ENCODE data around the gene CHCHD1. TPM values are rescaled to one million over a fixed set of nuclear protein-coding genes. Genes with fewer than 3 reads are reported as not detected.

CHCHD1 gene
- polyA plus RNA-seq, 4 donors: 53.4 to 87.0 (median 79.4) TPM

DNA sequence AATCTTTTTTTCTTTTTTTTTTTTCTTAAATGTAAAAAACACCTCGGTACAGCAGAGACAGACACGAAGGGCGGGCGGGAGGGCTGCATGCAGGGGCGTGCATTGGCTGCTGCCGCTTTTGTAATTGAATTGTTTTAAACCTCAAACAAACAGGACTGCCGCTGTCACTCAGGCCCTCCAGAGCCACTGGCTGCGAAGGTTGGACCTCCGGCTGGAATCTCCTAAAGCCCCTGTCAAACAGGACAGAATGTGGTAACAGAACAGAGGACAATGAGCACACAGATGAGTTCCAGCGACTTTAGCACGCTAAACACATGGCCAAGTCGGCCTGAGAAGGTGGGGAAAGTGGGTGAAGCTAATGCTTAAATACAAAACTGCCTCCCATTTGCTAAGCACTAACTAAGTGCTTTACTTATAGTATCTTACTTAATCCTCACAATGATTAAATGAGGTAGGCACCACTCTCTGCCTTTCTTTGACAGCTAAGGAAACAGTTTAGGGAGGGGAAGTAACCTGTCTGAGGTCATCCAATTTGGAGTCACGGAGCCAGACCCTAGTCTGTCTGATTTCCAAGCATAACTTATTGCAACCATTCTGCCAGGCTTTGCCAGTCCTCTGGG is 32.5 kb downstream of the CHCHD1 start:
- Histone ChIP-seq H3K4me3 (ENCODE audit: low read depth in 1 of 3, low read length in 3 of 3) (no peak overlapping the region), H3K9me3 (ENCODE audit: control insufficient read depth in 2 of 2, insufficient read depth in 1 of 2, low read depth in 1 of 2, low read length in 1 of 2) (no peaks in the 10 kb centered on the region), H3K27ac (ENCODE audit: low read depth in 1 of 3, low read length in 2 of 3) (no peak overlapping the region), H3K4me1 (ENCODE audit: control insufficient read depth in 3 of 3, insufficient read depth in 2 of 3, low read depth in 1 of 3, low read length in 2 of 3) (peaks cover 0 to 4% (median 3%) of the 10 kb centered on the region in 3 donors), H3K27me3 (ENCODE audit: control insufficient read depth in 3 of 3, insufficient read depth in 3 of 3, low read length in 3 of 3) (no peaks in the 10 kb centered on the region), H3K36me3 (ENCODE audit: control insufficient read depth in 3 of 3, insufficient read depth in 2 of 3, low read depth in 1 of 3, low read length in 3 of 3) (peaks cover 4 to 59% (median 13%) of the 10 kb centered on the region in 3 donors)
- DNase-seq: no peak
- FAIRE-seq: no peak
- 87 to 90% (median 90%) methylated on average over 13 of the region's 13 CpGs for WGBS, 3 donors

DNA sequence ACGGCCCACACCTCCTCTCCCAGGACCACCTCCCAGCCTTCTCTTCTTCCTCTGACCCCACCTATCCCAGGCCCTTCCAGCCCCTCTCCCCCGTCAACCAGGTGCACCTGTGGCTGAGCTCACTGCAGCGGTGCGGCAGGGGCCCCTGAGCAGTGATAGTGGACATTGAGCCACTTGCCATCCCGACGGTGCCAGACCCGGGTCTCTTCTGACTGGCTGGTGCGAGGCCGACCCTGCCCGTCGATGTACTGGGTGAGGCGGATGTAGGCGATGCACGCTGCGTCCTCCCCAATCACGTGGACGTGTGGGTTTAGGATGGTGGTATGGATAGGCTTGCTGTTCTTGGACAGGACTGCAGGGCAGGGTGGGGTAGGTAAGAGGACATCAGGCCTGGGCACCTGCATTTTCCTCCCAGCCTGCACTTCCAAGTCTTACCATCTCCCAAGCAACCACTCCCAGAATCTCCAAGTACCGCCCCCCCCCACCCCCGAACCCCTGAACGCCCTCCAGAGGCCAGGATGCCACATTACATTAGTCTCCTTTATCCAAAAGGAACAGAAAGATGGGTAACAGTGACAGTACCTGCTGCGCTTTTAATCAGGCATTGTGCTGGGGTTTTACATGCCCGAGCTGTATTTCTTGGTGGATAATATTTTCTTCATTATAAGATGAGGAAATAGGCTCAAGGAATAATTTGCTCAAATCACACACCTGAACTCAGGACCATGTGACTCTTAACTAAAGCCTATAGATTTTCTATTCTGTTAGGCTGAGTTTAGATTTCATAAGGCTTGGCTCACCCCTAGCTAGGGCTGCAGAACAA is 33.3 kb downstream of the CHCHD1 start:
- Histone ChIP-seq H3K36me3 (ENCODE audit: control insufficient read depth in 3 of 3, insufficient read depth in 2 of 3, low read depth in 1 of 3, low read length in 3 of 3) (peaks cover 4 to 62% (median 13%) of the 10 kb centered on the region in 3 donors), H3K4me3 (ENCODE audit: low read depth in 1 of 3, low read length in 3 of 3) (no peak overlapping the region)

DNA sequence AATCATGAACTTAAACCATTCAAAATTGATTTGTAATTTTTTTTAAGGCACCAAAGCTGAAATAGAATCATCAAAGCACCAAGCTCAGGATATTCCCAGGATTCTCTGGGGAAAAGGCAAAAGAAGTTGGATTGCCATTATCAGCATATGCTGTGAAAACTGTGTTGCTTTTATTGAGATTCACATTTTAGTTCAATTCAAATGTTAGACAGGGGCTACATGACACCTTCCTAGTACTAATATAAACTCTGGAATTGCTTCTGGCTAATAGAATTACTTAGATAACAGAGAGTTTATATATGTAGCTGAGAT is 33.8 kb downstream of the CHCHD1 start:
- FAIRE-seq (no peak), DNase-seq (no peak)
- H3K4me3 ChIP-seq (ENCODE audit: low read depth in 1 of 3, low read length in 3 of 3): no peak overlapping the region
- H3K9me3 ChIP-seq (ENCODE audit: control insufficient read depth in 2 of 2, insufficient read depth in 1 of 2, low read depth in 1 of 2, low read length in 1 of 2): no peaks in the 10 kb centered on the region
- peaks cover 0 to under 1% (median 0%) of the 10 kb centered on the region in 3 donors for H3K4me1 ChIP-seq (ENCODE audit: control insufficient read depth in 3 of 3, insufficient read depth in 2 of 3, low read depth in 1 of 3, low read length in 2 of 3)
- H3K27ac ChIP-seq (ENCODE audit: low read depth in 1 of 3, low read length in 2 of 3): no peak overlapping the region
- no peaks in the 10 kb centered on the region for H3K27me3 ChIP-seq (ENCODE audit: control insufficient read depth in 3 of 3, insufficient read depth in 3 of 3, low read length in 3 of 3)
- peaks cover 4 to 62% (median 13%) of the 10 kb centered on the region in 3 donors for H3K36me3 ChIP-seq (ENCODE audit: control insufficient read depth in 3 of 3, insufficient read depth in 2 of 3, low read depth in 1 of 3, low read length in 3 of 3)

More for the DNA sequence above, 33.3 kb downstream of the CHCHD1 start:
- Histone ChIP-seq H3K27me3 (ENCODE audit: control insufficient read depth in 3 of 3, insufficient read depth in 3 of 3, low read length in 3 of 3) (no peaks in the 10 kb centered on the region), H3K4me1 (ENCODE audit: control insufficient read depth in 3 of 3, insufficient read depth in 2 of 3, low read depth in 1 of 3, low read length in 2 of 3) (peaks cover 0 to 4% (median 0%) of the 10 kb centered on the region in 3 donors), H3K9me3 (ENCODE audit: control insufficient read depth in 2 of 2, insufficient read depth in 1 of 2, low read depth in 1 of 2, low read length in 1 of 2) (no peaks in the 10 kb centered on the region), H3K27ac (ENCODE audit: low read depth in 1 of 3, low read length in 2 of 3) (no peak overlapping the region)
- no peak for FAIRE-seq
- DNase-seq: peak in 1 of 2 donors; percentile 17
- 84 to 86% (median 85%) methylated on average over 21 to 22 of the region's 22 CpGs for WGBS, 3 donors

DNA sequence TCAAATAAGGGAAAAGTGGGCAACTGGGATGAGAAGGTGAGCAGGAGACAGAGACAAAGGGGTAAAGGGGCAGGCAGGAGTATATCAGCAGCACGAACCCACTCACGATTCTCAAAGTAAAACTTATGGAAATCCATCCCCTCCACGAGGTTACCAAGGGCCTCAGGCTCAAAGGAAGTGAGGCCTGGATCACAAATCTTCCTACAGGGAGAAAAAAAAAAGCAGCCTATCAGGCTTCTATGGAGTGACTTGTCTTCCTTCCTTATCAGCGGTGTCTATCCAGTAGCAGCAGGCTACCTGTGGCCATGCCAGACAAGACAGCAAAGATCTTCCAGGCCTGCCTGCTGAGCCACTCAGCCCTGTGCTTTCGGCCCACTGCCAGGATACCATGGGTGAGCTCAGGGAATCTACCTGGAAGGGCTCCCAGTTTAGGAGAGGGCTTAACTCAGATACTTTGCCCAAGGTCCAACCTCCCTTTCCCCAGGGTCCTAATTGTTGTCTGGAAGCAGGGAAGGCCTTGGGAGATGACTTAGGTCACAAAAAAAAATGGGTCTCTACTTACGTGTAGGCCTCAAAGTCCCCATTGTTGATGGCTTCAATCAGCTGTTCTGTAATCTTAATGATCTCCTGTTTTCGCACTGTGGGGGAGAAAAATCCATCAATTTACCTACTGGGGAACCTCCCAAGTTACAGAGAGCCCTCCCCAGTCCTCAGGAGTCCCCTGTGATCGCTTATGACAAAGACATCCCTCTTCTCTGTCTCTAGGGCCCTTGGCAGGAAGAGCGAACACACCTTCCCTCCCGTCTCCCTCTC is 35.3 kb downstream of the CHCHD1 start:
- peaks cover 4 to 75% (median 13%) of the 10 kb centered on the region in 3 donors for H3K36me3 ChIP-seq (ENCODE audit: control insufficient read depth in 3 of 3, insufficient read depth in 2 of 3, low read depth in 1 of 3, low read length in 3 of 3)
- WGBS, 3 donors: 88% methylated on average over 10 of the region's 10 CpGs
- H3K27me3 ChIP-seq (ENCODE audit: control insufficient read depth in 3 of 3, insufficient read depth in 3 of 3, low read length in 3 of 3): no peaks in the 10 kb centered on the region
- no peak overlapping the region for H3K4me3 ChIP-seq (ENCODE audit: low read depth in 1 of 3, low read length in 3 of 3)
- FAIRE-seq: no peak
- no peaks in the 10 kb centered on the region for H3K9me3 ChIP-seq (ENCODE audit: control insufficient read depth in 2 of 2, insufficient read depth in 1 of 2, low read depth in 1 of 2, low read length in 1 of 2)
- no peaks in the 10 kb centered on the region for H3K4me1 ChIP-seq (ENCODE audit: control insufficient read depth in 3 of 3, insufficient read depth in 2 of 3, low read depth in 1 of 3, low read length in 2 of 3)
- no peak overlapping the region for H3K27ac ChIP-seq (ENCODE audit: low read depth in 1 of 3, low read length in 2 of 3)
- no peak for DNase-seq

DNA sequence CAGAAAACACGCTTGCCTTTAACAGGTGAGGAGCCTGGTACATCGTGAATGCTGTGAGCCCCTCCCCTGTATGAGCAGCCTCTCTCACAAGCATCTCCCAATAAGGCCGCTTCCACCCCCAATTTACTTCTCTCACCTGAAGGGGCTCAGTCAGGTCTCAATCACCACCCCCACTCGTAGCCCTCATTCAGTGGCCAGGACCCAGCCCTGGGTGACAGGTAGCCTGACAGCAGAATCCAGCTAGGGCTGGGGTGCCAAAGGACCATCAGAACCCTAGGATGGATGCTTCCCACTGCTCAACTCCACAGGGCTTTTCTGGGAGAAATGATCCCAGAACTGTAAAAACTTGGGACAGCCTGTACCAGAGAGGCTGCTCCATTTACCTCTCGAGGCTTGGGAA is 36.0 kb downstream of the CHCHD1 start:
- DNase-seq (no peak), FAIRE-seq (no peak)
- Histone ChIP-seq H3K4me3 (ENCODE audit: low read depth in 1 of 3, low read length in 3 of 3) (no peak overlapping the region), H3K4me1 (ENCODE audit: control insufficient read depth in 3 of 3, insufficient read depth in 2 of 3, low read depth in 1 of 3, low read length in 2 of 3) (no peaks in the 10 kb centered on the region), H3K36me3 (ENCODE audit: control insufficient read depth in 3 of 3, insufficient read depth in 2 of 3, low read depth in 1 of 3, low read length in 3 of 3) (peaks cover 3 to 78% (median 13%) of the 10 kb centered on the region in 3 donors), H3K9me3 (ENCODE audit: control insufficient read depth in 2 of 2, insufficient read depth in 1 of 2, low read depth in 1 of 2, low read length in 1 of 2) (no peaks in the 10 kb centered on the region), H3K27me3 (ENCODE audit: control insufficient read depth in 3 of 3, insufficient read depth in 3 of 3, low read length in 3 of 3) (no peaks in the 10 kb centered on the region), H3K27ac (ENCODE audit: low read depth in 1 of 3, low read length in 2 of 3) (no peak overlapping the region)
- 93% methylated on average over 5 of the region's 5 CpGs for WGBS, 3 donors

DNA sequence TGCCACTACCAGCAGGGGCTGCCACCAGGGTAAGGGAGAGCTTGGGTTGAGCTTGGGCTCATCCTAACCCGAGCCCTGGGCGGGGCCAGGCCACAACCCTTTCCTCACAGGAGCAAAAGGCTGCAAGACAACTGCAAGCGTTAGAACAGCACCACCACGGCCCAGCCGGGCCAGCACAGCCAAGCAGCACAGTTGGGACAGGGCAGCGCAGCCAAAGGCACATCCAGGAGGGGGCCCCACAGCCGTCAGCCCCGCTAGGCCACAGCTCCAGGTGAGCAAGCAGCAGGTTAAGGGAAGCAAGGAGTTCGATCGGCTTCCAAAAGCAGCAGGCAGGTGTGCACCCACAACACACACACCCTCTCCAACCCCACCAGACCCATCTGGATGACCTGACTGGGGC is 36.6 kb downstream of the CHCHD1 start:
- no peak for FAIRE-seq
- Histone ChIP-seq H3K4me1 (ENCODE audit: control insufficient read depth in 3 of 3, insufficient read depth in 2 of 3, low read depth in 1 of 3, low read length in 2 of 3) (no peaks in the 10 kb centered on the region), H3K27ac (ENCODE audit: low read depth in 1 of 3, low read length in 2 of 3) (no peak overlapping the region), H3K4me3 (ENCODE audit: low read depth in 1 of 3, low read length in 3 of 3) (no peak overlapping the region), H3K9me3 (ENCODE audit: control insufficient read depth in 2 of 2, insufficient read depth in 1 of 2, low read depth in 1 of 2, low read length in 1 of 2) (no peaks in the 10 kb centered on the region), H3K36me3 (ENCODE audit: control insufficient read depth in 3 of 3, insufficient read depth in 2 of 3, low read depth in 1 of 3, low read length in 3 of 3) (peaks cover 6 to 78% (median 13%) of the 10 kb centered on the region in 3 donors), H3K27me3 (ENCODE audit: control insufficient read depth in 3 of 3, insufficient read depth in 3 of 3, low read length in 3 of 3) (no peaks in the 10 kb centered on the region)
- WGBS, 3 donors: 79 to 90% (median 88%) methylated on average over 10 of the region's 10 CpGs
- DNase-seq: no peak

DNA sequence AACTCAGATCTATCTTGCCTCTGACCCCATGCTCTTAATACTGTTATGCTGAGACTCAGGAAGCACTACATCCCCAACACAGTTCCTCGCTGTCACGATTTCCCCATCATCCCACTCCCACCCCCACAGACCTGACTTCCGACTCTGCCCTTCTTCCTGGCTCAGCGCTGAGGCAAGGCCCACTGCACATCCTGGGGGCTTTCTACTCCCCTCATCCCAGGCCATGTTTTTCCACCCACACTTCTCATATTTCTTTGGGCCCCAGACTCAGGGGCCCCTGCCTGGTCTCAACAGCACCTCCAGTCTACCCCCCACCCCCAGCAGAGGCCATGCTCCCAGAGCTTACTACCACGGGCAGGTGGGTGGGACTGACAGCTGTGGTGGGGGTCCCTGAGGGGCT is 37.2 kb downstream of the CHCHD1 start:
- no peak for DNase-seq
- Histone ChIP-seq H3K27ac (ENCODE audit: low read depth in 1 of 3, low read length in 2 of 3) (no peak overlapping the region), H3K36me3 (ENCODE audit: control insufficient read depth in 3 of 3, insufficient read depth in 2 of 3, low read depth in 1 of 3, low read length in 3 of 3) (peaks cover 8 to 78% (median 16%) of the 10 kb centered on the region in 3 donors), H3K4me3 (ENCODE audit: low read depth in 1 of 3, low read length in 3 of 3) (no peak overlapping the region), H3K27me3 (ENCODE audit: control insufficient read depth in 3 of 3, insufficient read depth in 3 of 3, low read length in 3 of 3) (no peaks in the 10 kb centered on the region), H3K4me1 (ENCODE audit: control insufficient read depth in 3 of 3, insufficient read depth in 2 of 3, low read depth in 1 of 3, low read length in 2 of 3) (no peaks in the 10 kb centered on the region), H3K9me3 (ENCODE audit: control insufficient read depth in 2 of 2, insufficient read depth in 1 of 2, low read depth in 1 of 2, low read length in 1 of 2) (no peaks in the 10 kb centered on the region)
- no peak for FAIRE-seq
- 63 to 65% (median 64%) methylated on average over 5 of the region's 5 CpGs for WGBS, 3 donors

DNA sequence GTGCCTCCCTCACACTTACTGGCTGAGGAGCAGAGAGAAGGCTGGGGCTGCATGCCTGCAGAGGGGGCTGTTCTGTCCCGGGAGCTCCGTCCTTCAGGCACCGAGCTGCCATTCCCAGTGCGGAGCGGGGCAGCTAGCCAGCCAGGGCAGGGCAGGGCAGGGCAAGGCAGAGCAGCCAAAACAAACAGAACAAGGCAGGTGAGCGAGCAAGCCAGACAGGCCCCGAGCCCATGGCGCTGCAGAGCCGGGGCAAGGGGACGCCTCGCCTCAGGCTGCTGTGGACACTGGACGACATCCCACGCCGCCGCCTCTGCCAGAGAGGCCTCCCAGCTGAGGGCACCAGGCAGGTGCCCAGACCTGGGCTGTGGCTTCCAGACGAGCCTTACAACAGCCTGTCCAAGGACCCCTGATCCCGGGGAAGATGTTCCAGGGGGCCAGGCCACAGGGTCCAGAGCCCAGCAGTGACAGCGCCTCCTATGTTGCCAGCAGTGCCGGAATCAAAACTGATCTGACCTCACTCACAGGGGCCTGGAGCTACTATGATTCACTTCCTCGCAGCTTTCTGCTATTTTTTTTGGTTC is 37.8 kb downstream of the CHCHD1 start:
- H3K4me1 ChIP-seq (ENCODE audit: control insufficient read depth in 3 of 3, insufficient read depth in 2 of 3, low read depth in 1 of 3, low read length in 2 of 3): no peaks in the 10 kb centered on the region
- H3K27ac ChIP-seq (ENCODE audit: low read depth in 1 of 3, low read length in 2 of 3): peak overlapping the region in 1 of 3 donors; percentile 13
- no peaks in the 10 kb centered on the region for H3K9me3 ChIP-seq (ENCODE audit: control insufficient read depth in 2 of 2, insufficient read depth in 1 of 2, low read depth in 1 of 2, low read length in 1 of 2)
- FAIRE-seq: no peak
- H3K36me3 ChIP-seq (ENCODE audit: control insufficient read depth in 3 of 3, insufficient read depth in 2 of 3, low read depth in 1 of 3, low read length in 3 of 3): peaks cover 10 to 79% (median 16%) of the 10 kb centered on the region in 3 donors
- 11 to 58% (median 43%) methylated on average over 20 of the region's 20 CpGs for WGBS, 3 donors
- H3K4me3 ChIP-seq (ENCODE audit: low read depth in 1 of 3, low read length in 3 of 3): no peak overlapping the region
- no peaks in the 10 kb centered on the region for H3K27me3 ChIP-seq (ENCODE audit: control insufficient read depth in 3 of 3, insufficient read depth in 3 of 3, low read length in 3 of 3)
- peak in 1 of 2 donors; percentile 72 for DNase-seq

Data from small intestine (tissue), 7 donors.